H9 (cell line): Measurements from ENCODE around the gene PITPNM3. TPM values are rescaled to one million over a fixed set of nuclear protein-coding genes. Genes with fewer than 3 reads are reported as not detected.

ENCODE experiments used
- DNase-seq: peaks from one replicate; pipeline ENCODE4 v3.0.0-alpha.2; 2017
- H2AFZ ChIP-seq: one replicate; pipeline ENCODE4 v1.6.1; 2013; ENCODE audit warnings: mild to moderate bottlenecking, low read length, control low read depth, moderate library complexity
- H2AK5ac ChIP-seq: 2 replicates; pipeline ENCODE4 v1.6.1; 2013; ENCODE audit warnings: low read length, control low read depth, mixed read lengths; ENCODE audit not compliant: insufficient read length
- H2BK120ac ChIP-seq: one replicate; pipeline ENCODE4 v1.6.1; 2013; ENCODE audit warnings: low read depth, mild to moderate bottlenecking, low read length, control low read depth, inconsistent platforms; ENCODE audit not compliant: poor library complexity, severe bottlenecking
- H2BK12ac ChIP-seq: 2 replicates; pipeline ENCODE4 v1.6.1; 2013; ENCODE audit warnings: low read length, control low read depth, mixed read lengths, low read depth; ENCODE audit not compliant: insufficient read length
- H2BK15ac ChIP-seq: 2 replicates; pipeline ENCODE4 v1.6.1; 2013; ENCODE audit warnings: low read depth, low read length, control low read depth
- H2BK20ac ChIP-seq: one replicate; pipeline ENCODE4 v1.6.1; 2013; ENCODE audit warnings: low read depth, mild to moderate bottlenecking, low read length, control low read depth, inconsistent platforms; ENCODE audit not compliant: poor library complexity, severe bottlenecking
- H2BK5ac ChIP-seq: 2 replicates; pipeline ENCODE4 v1.6.1; 2013; ENCODE audit warnings: low read length, control low read depth, mixed read lengths; ENCODE audit not compliant: insufficient read length
- H3K14ac ChIP-seq: 2 replicates; pipeline ENCODE4 v1.6.1; 2013; ENCODE audit warnings: low read length, control low read depth; ENCODE audit not compliant: insufficient read depth
- H3K18ac ChIP-seq: 2 replicates; pipeline ENCODE4 v1.6.1; 2013; ENCODE audit warnings: low read depth, mild to moderate bottlenecking, mixed read lengths, low read length, control low read depth; ENCODE audit not compliant: insufficient read length
- H3K23ac ChIP-seq: 2 replicates; pipeline ENCODE4 v1.6.1; 2013; ENCODE audit warnings: low read length, control low read depth, mixed read lengths, low read depth; ENCODE audit not compliant: insufficient read length
- H3K23me2 ChIP-seq: 2 replicates; pipeline ENCODE4 v1.6.1; 2013; ENCODE audit warnings: low read depth, mild to moderate bottlenecking, mixed read lengths, low read length, control low read depth; ENCODE audit not compliant: insufficient read length, poor library complexity, severe bottlenecking
- H3K27ac ChIP-seq: 2 replicates; pipeline ENCODE4 v1.5.1; 2013; ENCODE audit warnings: low read length, control low read depth, mixed read lengths, low read depth; ENCODE audit not compliant: insufficient read length
- H3K27me3 ChIP-seq: 2 replicates; pipeline ENCODE4 v1.6.1; 2013; ENCODE audit warnings: low read length, control low read depth, inconsistent platforms; ENCODE audit not compliant: insufficient read depth
- H3K4ac ChIP-seq: 2 replicates; pipeline ENCODE4 v1.6.1; 2013; ENCODE audit warnings: low read depth, mild to moderate bottlenecking, control low read depth, inconsistent platforms, low read length, moderate library complexity
- H3K4me1 ChIP-seq: 2 replicates; pipeline ENCODE4 v1.6.1; 2013; ENCODE audit warnings: low read length, control low read depth, inconsistent platforms; ENCODE audit not compliant: insufficient read depth
- H3K4me2 ChIP-seq: 2 replicates; pipeline ENCODE4 v1.6.1; 2013; ENCODE audit warnings: low read length, control low read depth, mixed read lengths; ENCODE audit not compliant: insufficient read length, insufficient read depth
- H3K56ac ChIP-seq: 2 replicates; pipeline ENCODE4 v1.6.1; 2013; ENCODE audit warnings: low read depth, mild to moderate bottlenecking, mixed read lengths, low read length, control low read depth; ENCODE audit not compliant: insufficient read length
- H3K79me1 ChIP-seq: 2 replicates; pipeline ENCODE4 v1.6.1; 2013; ENCODE audit warnings: low read depth, mild to moderate bottlenecking, moderate library complexity, low read length, control low read depth, inconsistent platforms; ENCODE audit not compliant: insufficient read depth, poor library complexity, severe bottlenecking
- H3K79me2 ChIP-seq: 2 replicates; pipeline ENCODE4 v1.6.1; 2013; ENCODE audit warnings: low read length, control low read depth, inconsistent platforms; ENCODE audit not compliant: insufficient read depth
- H3K9ac ChIP-seq: 2 replicates; pipeline ENCODE4 v1.6.1; 2013; ENCODE audit warnings: low read length, control low read depth, mixed read lengths; ENCODE audit not compliant: insufficient read length; ENCODE audit errors: extremely low read depth
- H3K9me3 ChIP-seq: one replicate; pipeline ENCODE4 v1.6.1; 2013; ENCODE audit warnings: low read depth, low read length, inconsistent platforms; ENCODE audit not compliant: control insufficient read depth
- H3T11ph ChIP-seq: one replicate; pipeline ENCODE4 v1.6.1; 2013; ENCODE audit warnings: mild to moderate bottlenecking, low read length, control low read depth, inconsistent platforms
- H4K20me1 ChIP-seq: one replicate; pipeline ENCODE4 v1.6.1; 2013; ENCODE audit not compliant: control insufficient read depth, insufficient read length, insufficient read depth
- H4K5ac ChIP-seq: 2 replicates; pipeline ENCODE4 v1.6.1; 2013; ENCODE audit warnings: low read depth, mild to moderate bottlenecking, mixed read lengths, low read length, control low read depth; ENCODE audit not compliant: insufficient read length
- H4K8ac ChIP-seq: replicated peaks from 2 replicates; pipeline ENCODE4 v1.6.1; 2013; ENCODE audit warnings: low read length, control low read depth, mixed read lengths, low read depth; ENCODE audit not compliant: insufficient read length
- H4K91ac ChIP-seq: 2 replicates; pipeline ENCODE4 v1.6.1; 2013; ENCODE audit warnings: low read depth, mild to moderate bottlenecking, moderate library complexity, mixed read lengths, low read length, control low read depth; ENCODE audit not compliant: insufficient read length
- H3K27ac Mint-ChIP-seq, 3 experiments: 2 replicates in 2 of 3; 3 replicates in 1 of 3; pipeline ENCODE4 v1.8.0; 2020 to 2021; ENCODE audit warnings: mixed read lengths in 3 of 3, mild to moderate bottlenecking in 1 of 3, moderate library complexity in 1 of 3
- H3K27me3 Mint-ChIP-seq: 2 replicates; pipeline ENCODE4 v1.8.0; 2021; ENCODE audit warnings: low read depth, mild to moderate bottlenecking, moderate library complexity, mixed read lengths
- H3K36me3 Mint-ChIP-seq, 3 experiments: 2 replicates in 2 of 3; 3 replicates in 1 of 3; pipeline ENCODE4 v1.8.0; 2020 to 2021; ENCODE audit warnings: low read depth in 3 of 3, mixed read lengths in 3 of 3; ENCODE audit not compliant: insufficient read depth in 1 of 3
- H3K4me1 Mint-ChIP-seq, 2 experiments: 2 replicates each; pipeline ENCODE4 v1.8.0; 2020; ENCODE audit warnings: mixed read lengths in 2 of 2
- H3K4me3 Mint-ChIP-seq, 2 experiments: 2 replicates in 1 of 2; 3 replicates in 1 of 2; pipeline ENCODE4 v1.8.0; 2020 to 2021; ENCODE audit warnings: mild to moderate bottlenecking in 2 of 2, mixed read lengths in 2 of 2, moderate library complexity in 1 of 2
- H3K9me3 Mint-ChIP-seq, 2 experiments: 2 replicates in 1 of 2; 3 replicates in 1 of 2; pipeline ENCODE4 v1.8.0; 2020; ENCODE audit warnings: mild to moderate bottlenecking in 2 of 2, mixed read lengths in 2 of 2, moderate library complexity in 1 of 2
- total RNA-seq: library from RNA; stranded (reverse); gene quantifications from 2 replicates; pipeline ENCODE4 v1.2.1, GENCODE V29; 2021
- TF ChIP-seq, protein P1 (sequence below): fragments of 200-600 bp; sonication (generic); conservative IDR thresholded peaks from 3 replicates; pipeline ENCODE4 v1.8.0; 2021; ENCODE audit warnings: antibody characterized with exemption, mild to moderate bottlenecking

The PITPNM3 gene
- total RNA-seq, 1 experiment from 2014 or later: 3.4 TPM

DNA sequence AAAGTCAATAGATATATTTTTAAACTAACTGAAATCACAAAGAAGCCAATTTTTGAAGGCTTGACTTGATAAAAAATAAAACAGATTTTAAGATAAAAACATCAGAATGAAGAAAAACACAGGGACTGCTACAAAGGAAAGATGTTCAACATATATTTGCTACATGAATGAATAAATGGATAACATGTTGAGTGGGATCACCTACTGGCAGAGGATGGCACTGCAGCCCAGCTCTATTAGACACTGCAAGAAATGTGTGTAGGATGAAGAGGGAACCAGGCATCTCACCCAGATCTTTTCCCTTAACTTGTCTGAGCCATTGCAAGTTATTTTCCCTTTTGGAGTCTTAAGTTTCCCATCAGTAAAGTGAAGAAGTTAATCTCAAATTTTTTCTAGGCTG, 125.6 kb downstream of the PITPNM3 start:
- Histone ChIP-seq H3K23me2 (no peaks in the 10 kb centered on the region), H2BK5ac (no peak overlapping the region), H4K5ac (no peak overlapping the region), H2BK15ac (no peak overlapping the region), H4K8ac (no peak overlapping the region), H2BK120ac (no peak overlapping the region), H3T11ph (no peak overlapping the region), H2AFZ (no peak overlapping the region), H3K14ac (no peak overlapping the region), H3K4me2 (no peak overlapping the region), H2BK12ac (no peak overlapping the region), H4K20me1 (no peaks in the 10 kb centered on the region), H3K27ac (no peak overlapping the region), H3K9ac (no peak overlapping the region), H3K79me2 (no peaks in the 10 kb centered on the region), H3K4me1 (no peaks in the 10 kb centered on the region), H3K4ac (no peak overlapping the region), H3K23ac (no peak overlapping the region), H2AK5ac (no peak overlapping the region), H3K79me1 (no peaks in the 10 kb centered on the region), H3K18ac (no peak overlapping the region), H2BK20ac (no peak overlapping the region), H3K9me3 (no peaks in the 10 kb centered on the region), H4K91ac (no peak overlapping the region), H3K27me3 (no peaks in the 10 kb centered on the region), H3K56ac (no peak overlapping the region)
- peaks cover 14 to 17% of the 10 kb centered on the region in 2 experiments for H3K9me3 Mint-ChIP-seq
- no peak overlapping the region for H3K4me3 Mint-ChIP-seq
- peaks cover 4 to 17% of the 10 kb centered on the region in 2 experiments for H3K4me1 Mint-ChIP-seq
- peaks cover 9 to 20% (median 14%) of the 10 kb centered on the region in 3 experiments; a peak in 6 of 7 replicates for H3K36me3 Mint-ChIP-seq
- TF ChIP-seq, protein P1, sequence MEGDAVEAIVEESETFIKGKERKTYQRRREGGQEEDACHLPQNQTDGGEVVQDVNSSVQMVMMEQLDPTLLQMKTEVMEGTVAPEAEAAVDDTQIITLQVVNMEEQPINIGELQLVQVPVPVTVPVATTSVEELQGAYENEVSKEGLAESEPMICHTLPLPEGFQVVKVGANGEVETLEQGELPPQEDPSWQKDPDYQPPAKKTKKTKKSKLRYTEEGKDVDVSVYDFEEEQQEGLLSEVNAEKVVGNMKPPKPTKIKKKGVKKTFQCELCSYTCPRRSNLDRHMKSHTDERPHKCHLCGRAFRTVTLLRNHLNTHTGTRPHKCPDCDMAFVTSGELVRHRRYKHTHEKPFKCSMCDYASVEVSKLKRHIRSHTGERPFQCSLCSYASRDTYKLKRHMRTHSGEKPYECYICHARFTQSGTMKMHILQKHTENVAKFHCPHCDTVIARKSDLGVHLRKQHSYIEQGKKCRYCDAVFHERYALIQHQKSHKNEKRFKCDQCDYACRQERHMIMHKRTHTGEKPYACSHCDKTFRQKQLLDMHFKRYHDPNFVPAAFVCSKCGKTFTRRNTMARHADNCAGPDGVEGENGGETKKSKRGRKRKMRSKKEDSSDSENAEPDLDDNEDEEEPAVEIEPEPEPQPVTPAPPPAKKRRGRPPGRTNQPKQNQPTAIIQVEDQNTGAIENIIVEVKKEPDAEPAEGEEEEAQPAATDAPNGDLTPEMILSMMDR: peak; percentile 66
- H3K27me3 Mint-ChIP-seq: peaks cover 3% of the 10 kb centered on the region; the same call in 1 of the 2 replicates
- DNase-seq: no peak
- H3K27ac Mint-ChIP-seq: no peak overlapping the region
